IMR-90 (cell line): ENCODE results near the gene SCNM1. TPM values are rescaled to one million over a fixed set of nuclear protein-coding genes. Genes with fewer than 3 reads are reported as not detected.
A peak's percentile ranks its signal among the peaks of the same experiment; 100 is the strongest.
"Not testable (repeated sequence)": the region's sequence is repeated elsewhere in the genome, so short reads cannot be mapped to it uniquely, and the experiment has no call there.

Experiments used
- ATAC-seq: fragments of 200-7000 bp; cut with Tn5 transposase; 2 replicates; pipeline ENCODE4 v1.9.1; 2020; ENCODE audit warnings: low read depth, mild to moderate bottlenecking, moderate library complexity
- BruUV-seq: library from RNA; stranded (reverse); fragments of 400-500 nt; replicated peaks from 2 replicates; lab custom pipeline; 2021; lab: Mats Ljungman, UMichigan
- CTCF ChIA-PET: fragments of 300-600 bp; formaldehyde crosslinking; extraction: SDS; loops from one replicate; lab custom pipeline; 2021; ENCODE audit warnings: antibody characterized with exemption; lab: Yijun Ruan, JAX
- POLR2A ChIA-PET: fragments of 300-600 bp; sonication (Branson Sonifier 250); formaldehyde crosslinking; loops from one replicate; lab custom pipeline; 2022; ENCODE audit warnings: antibody characterized with exemption; ENCODE audit not compliant: unreplicated experiment; lab: Charles Lee
- DNase-seq: peaks from one replicate; pipeline ENCODE4 v3.0.0; 2013
- H2AFZ ChIP-seq: replicated peaks from 2 replicates; pipeline ENCODE3; 2013; ENCODE audit warnings: low read length, mild to moderate bottlenecking; ENCODE audit not compliant: poor library complexity
- H2AK5ac ChIP-seq: 2 replicates; pipeline ENCODE4 v1.6.1; 2013; ENCODE audit warnings: low read depth, low read length, inconsistent platforms
- H2AK9ac ChIP-seq: replicated peaks from 2 replicates; pipeline ENCODE3; 2013; ENCODE audit warnings: mild to moderate bottlenecking, low read depth, low read length, moderate library complexity; ENCODE audit not compliant: poor library complexity
- H2BK120ac ChIP-seq: 2 replicates; pipeline ENCODE4 v1.6.1; 2013; ENCODE audit warnings: low read depth, low read length, inconsistent platforms
- H2BK15ac ChIP-seq: 3 replicates; pipeline ENCODE4 v1.6.1; 2013; ENCODE audit warnings: low read depth, low read length, inconsistent platforms
- H2BK20ac ChIP-seq: 2 replicates; pipeline ENCODE4 v1.6.1; 2013; ENCODE audit warnings: low read depth, mild to moderate bottlenecking, inconsistent platforms, low read length, moderate library complexity
- H2BK5ac ChIP-seq: 2 replicates; pipeline ENCODE4 v1.6.1; 2013; ENCODE audit warnings: mild to moderate bottlenecking, low read depth, low read length, inconsistent platforms; ENCODE audit not compliant: poor library complexity, severe bottlenecking
- H3K14ac ChIP-seq: replicated peaks from 2 replicates; pipeline ENCODE4 v1.6.1; 2013; ENCODE audit warnings: low read depth, low read length, inconsistent platforms
- H3K18ac ChIP-seq: 2 replicates; pipeline ENCODE4 v1.6.1; 2013; ENCODE audit warnings: low read depth, low read length, control low read depth
- H3K23ac ChIP-seq: 2 replicates; pipeline ENCODE4 v1.6.1; 2013; ENCODE audit warnings: low read depth, low read length, inconsistent platforms
- H3K27ac ChIP-seq: 2 replicates; pipeline ENCODE4 v1.5.1; 2013; ENCODE audit warnings: mild to moderate bottlenecking, control low read depth, low read length; ENCODE audit not compliant: insufficient read depth
- H3K27me3 ChIP-seq: 2 replicates; pipeline ENCODE4 v1.6.1; 2013; ENCODE audit warnings: low read length; ENCODE audit not compliant: control insufficient read depth, insufficient read depth
- H3K36me3 ChIP-seq: 2 replicates; pipeline ENCODE4 v1.6.1; 2013; ENCODE audit warnings: low read length, mixed read lengths; ENCODE audit not compliant: control insufficient read depth, insufficient read depth
- H3K4ac ChIP-seq: 2 replicates; pipeline ENCODE4 v1.6.1; 2013; ENCODE audit warnings: low read depth, low read length, inconsistent platforms
- H3K4me1 ChIP-seq: 2 replicates; pipeline ENCODE4 v1.6.1; 2013; ENCODE audit warnings: low read length, mixed read lengths; ENCODE audit not compliant: control insufficient read depth, insufficient read depth
- H3K4me2 ChIP-seq: 2 replicates; pipeline ENCODE4 v1.6.1; 2013; ENCODE audit warnings: low read depth, mild to moderate bottlenecking, control low read depth, low read length, moderate library complexity
- H3K4me3 ChIP-seq: 2 replicates; pipeline ENCODE4 v1.5.1; 2013; ENCODE audit warnings: low read depth, mild to moderate bottlenecking, control low read depth, low read length, moderate library complexity; ENCODE audit not compliant: insufficient read depth
- H3K56ac ChIP-seq: 2 replicates; pipeline ENCODE4 v1.6.1; 2013; ENCODE audit warnings: low read length, inconsistent platforms; ENCODE audit not compliant: insufficient read depth; ENCODE audit errors: extremely low read depth
- H3K79me1 ChIP-seq, 2 experiments: 2 replicates each; pipeline ENCODE4 v1.6.1; 2013; ENCODE audit warnings: low read length in 2 of 2, inconsistent platforms in 1 of 2, low read depth in 1 of 2
- H3K9ac ChIP-seq: 2 replicates; pipeline ENCODE4 v1.6.1; 2013; ENCODE audit warnings: low read depth, low read length, control low read depth
- H3K9me1 ChIP-seq: 2 replicates; pipeline ENCODE4 v1.6.1; 2013; ENCODE audit warnings: low read length, inconsistent platforms; ENCODE audit not compliant: insufficient read depth
- H3K9me3 ChIP-seq: 2 replicates; pipeline ENCODE4 v1.6.1; 2013; ENCODE audit warnings: low read length; ENCODE audit not compliant: control insufficient read depth, insufficient read depth
- H4K20me1 ChIP-seq: 2 replicates; pipeline ENCODE4 v1.6.1; 2013; ENCODE audit warnings: low read length, inconsistent platforms; ENCODE audit not compliant: insufficient read depth
- H4K5ac ChIP-seq: 2 replicates; pipeline ENCODE4 v1.6.1; 2013; ENCODE audit warnings: mild to moderate bottlenecking, low read depth, low read length, control low read depth
- H4K8ac ChIP-seq, 2 experiments: 2 replicates each; pipeline ENCODE4 v1.6.1; 2013; ENCODE audit warnings: low read depth in 2 of 2, low read length in 2 of 2, control low read depth in 1 of 2, inconsistent platforms in 1 of 2
- H4K91ac ChIP-seq: 2 replicates; pipeline ENCODE4 v1.6.1; 2013; ENCODE audit warnings: low read depth, low read length, inconsistent platforms; ENCODE audit not compliant: insufficient read depth
- WGBS, 2 experiments: methylation state at CpG; one replicate each; pipeline versions ENCODE4 v1.1.5 to v1.1.7; 2013; ENCODE audit warnings: missing lambda C conversion rate in 2 of 2; ENCODE audit not compliant: insufficient read length in 1 of 2; ENCODE audit errors: extremely low coverage in 2 of 2; 5-methylcytosine and 5-hydroxymethylcytosine counted together
- dilution Hi-C: fragments of 300-500 bp; cut with HindIII; formaldehyde crosslinking; loops from one replicate; pipeline ENCODE4 v1.14.3; 2018; ENCODE audit warnings: low sequenced_read_pairs; ENCODE audit not compliant: unreplicated experiment
- in situ Hi-C: fragments of 300-500 bp; cut with MboI; formaldehyde crosslinking; loops from 3 replicates; pipeline ENCODE4 v1.14.3; 2019; ENCODE audit warnings: low sequenced_read_pairs, inconsistent platforms, mixed read lengths
- intact Hi-C: fragments of 100-400 bp; cut with micrococcal nuclease; formaldehyde crosslinking; loops from 2 replicates; pipeline ENCODE4 v1.10.0; 2022
- polyA plus RNA-seq, 3 experiments: library from polyadenylated mRNA; depleted of rRNA; stranded (reverse); fragments of >200 nt; gene quantifications; 2 replicates each; pipeline ENCODE4 v1.2.3, GENCODE V29; 2012; ENCODE audit warnings: low replicate concordance in 1 of 3
- total RNA-seq: library from RNA; depleted of rRNA; stranded (reverse); fragments of >200 nt; gene quantifications from 2 replicates; pipeline ENCODE4 v1.2.3, GENCODE V29; 2012

SCNM1 gene
- total and polyA plus RNA-seq, 2 of the 4 experiments (the other 2 are of a cell fraction), result 27.4 to 33.2 TPM

DNA sequence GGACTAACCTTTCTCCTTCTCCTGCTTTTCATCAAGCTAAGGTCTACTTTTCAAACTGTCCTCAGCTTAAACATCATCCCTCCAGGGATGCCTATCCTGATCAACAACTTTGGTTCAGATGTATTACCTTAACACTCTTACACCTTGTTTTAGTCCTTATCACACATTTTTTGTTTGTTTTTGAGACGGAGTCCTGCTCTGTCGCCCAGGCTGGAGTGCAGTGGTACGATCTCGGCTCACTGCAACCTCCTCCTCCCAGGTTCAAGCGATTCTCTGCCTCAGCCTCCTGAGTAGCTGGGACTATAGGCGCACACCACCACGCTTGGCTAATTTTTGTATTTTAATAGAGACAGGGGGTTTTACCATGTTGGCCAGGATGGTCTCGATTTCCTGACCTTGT, 22.7 kb downstream of the SCNM1 start:
- CTCF ChIA-PET, result interaction anchor here (0.5 kb wide), 1 partner anchor 31 kb away, joined by 4 read pairs; no protein-coding TSS in a partner anchor
- dilution Hi-C loops, POLR2A ChIA-PET: not testable (repeated sequence)

More for the DNA sequence above, 22.7 kb downstream of the SCNM1 start:
- H2AFZ ChIP-seq, H2BK20ac ChIP-seq, intact Hi-C loops, BruUV-seq, H2AK9ac ChIP-seq, in situ Hi-C loops, H3K9me3 ChIP-seq, H2BK15ac ChIP-seq, H3K4ac ChIP-seq, H3K4me1 ChIP-seq, H4K91ac ChIP-seq, H2AK5ac ChIP-seq, H4K5ac ChIP-seq, H3K27me3 ChIP-seq, H3K56ac ChIP-seq, DNase-seq, H2BK5ac ChIP-seq, ATAC-seq, H4K20me1 ChIP-seq, H4K8ac ChIP-seq, H3K18ac ChIP-seq, H3K27ac ChIP-seq, H2BK120ac ChIP-seq: not testable (repeated sequence)
- Histone ChIP-seq H3K4me2 (peak overlapping the region; percentile 84), H3K36me3 (peaks cover 16% of the 10 kb centered on the region), H3K79me1 (peaks cover 29 to 45% of the 10 kb centered on the region in 2 experiments), H3K23ac (peak overlapping the region; percentile 19), H3K9me1 (peaks cover 12% of the 10 kb centered on the region; the same call in 1 of the 2 replicates), H3K4me3 (peak overlapping the region; percentile 73), H3K9ac (0 out of 2 replicates have a peak overlapping the region, but pooled peaks have one; percentile 93), H3K14ac (0 out of 2 replicates have a peak overlapping the region, but pooled peaks have one; percentile 0)
- WGBS, 2 experiments, result no CpG with 5 or more reads among the region's 8 CpGs
